GM21786 (cell line): ENCODE measurements around the gene SNX9.
A peak's percentile ranks its signal among the peaks of the same experiment; 100 is the strongest.
"Not testable (repeated sequence)": the region's sequence is repeated elsewhere in the genome, so short reads cannot be mapped to it uniquely, and the experiment has no call there.

ENCODE experiments used
- ATAC-seq: cut with Tn5 transposase; IDR thresholded peaks from one replicate; pipeline ENCODE4 v1.9.1; 2021; ENCODE audit not compliant: unreplicated experiment

The SNX9 gene

GRCh38 chr6:157823001-157823527 is at the start of gene SNX9:
Gene SNX9 (plus strand): TSS chr6:157823246. CDS start chr6:157823435, 189 bp downstream.
- ATAC-seq = peak; percentile 64

DNA sequence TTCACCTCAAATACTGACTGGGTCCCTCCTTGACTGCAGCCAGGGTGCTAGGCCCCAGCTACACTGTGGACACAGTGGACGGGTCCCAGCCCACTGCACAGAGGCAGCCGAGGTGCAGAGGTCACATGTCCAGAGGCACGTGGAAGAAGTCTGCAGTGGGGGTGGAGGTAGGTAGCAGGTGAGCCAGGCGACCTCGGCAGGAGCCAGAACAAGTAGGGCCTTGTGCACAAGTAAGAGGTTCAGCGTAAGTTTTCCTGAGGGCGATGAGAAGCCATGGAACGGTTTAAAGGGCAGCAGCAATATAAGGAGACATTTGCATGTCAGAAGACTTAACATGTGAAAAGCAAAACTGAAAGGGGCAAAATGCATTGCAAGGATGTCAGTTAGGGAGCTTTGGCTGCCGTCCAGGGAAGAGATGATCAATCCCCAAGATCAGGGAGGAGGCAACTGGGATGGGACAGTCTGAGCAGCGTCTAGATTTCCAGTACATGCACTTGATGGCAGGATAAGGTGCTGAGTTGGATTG is 49.7 kb upstream of the SNX9 start:
- ATAC-seq = no peak

DNA sequence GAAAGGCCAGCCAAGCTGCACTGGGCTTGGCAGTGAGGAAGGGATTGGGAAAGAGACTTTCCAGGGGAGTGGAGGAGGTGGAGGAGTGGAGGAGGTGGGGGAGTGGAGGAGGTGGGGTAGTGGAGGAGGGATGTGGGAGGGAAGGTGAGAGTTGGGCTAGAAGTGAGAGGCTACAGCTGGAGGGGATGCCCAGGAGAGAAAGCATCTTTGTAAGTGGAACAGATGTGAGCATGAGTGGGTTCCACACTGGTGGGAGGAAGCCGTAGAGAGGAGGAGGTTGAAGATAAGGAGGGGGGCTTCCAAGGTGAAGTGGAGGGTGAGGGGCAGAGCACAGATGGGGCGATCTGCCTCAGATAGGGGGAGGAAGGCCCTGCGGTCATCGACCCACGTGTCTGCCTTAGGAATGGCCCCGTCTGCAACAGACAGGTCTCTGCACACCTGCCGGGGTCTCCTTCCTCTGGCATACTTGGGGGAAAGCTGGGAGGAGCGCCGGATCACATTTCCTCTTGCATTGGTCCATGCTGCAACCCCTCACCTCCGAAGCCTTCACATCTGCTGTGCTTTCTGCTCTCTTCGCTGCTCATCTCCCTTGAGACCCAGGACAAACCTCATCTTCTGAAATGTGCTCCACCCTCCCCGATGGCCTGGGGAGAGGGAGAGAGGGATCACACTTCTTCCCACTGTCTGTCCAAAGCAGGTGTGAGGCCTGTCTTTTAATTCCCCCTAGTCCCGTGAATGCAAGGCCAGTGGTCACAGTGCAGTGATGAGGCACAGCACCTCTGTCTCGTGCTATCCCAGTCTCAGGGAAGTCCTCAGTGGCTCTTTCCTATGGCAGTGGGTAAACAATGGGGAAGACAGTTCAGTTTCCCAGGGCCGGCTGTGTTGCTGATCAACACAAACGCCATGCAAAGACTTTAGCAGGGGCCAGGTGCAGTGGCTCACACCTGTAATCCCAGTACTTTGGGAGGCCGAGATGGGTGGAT is 48.6 kb upstream of the SNX9 start:
- ATAC-seq = no peak

- ATAC-seq = no peak
Measured at GRCh38 chr6:157775376-157775775, 47.7 kb upstream of the SNX9 start.

- no peak for ATAC-seq
Measured at GRCh38 chr6:157777344-157777743, 45.7 kb upstream of the SNX9 start.

DNA sequence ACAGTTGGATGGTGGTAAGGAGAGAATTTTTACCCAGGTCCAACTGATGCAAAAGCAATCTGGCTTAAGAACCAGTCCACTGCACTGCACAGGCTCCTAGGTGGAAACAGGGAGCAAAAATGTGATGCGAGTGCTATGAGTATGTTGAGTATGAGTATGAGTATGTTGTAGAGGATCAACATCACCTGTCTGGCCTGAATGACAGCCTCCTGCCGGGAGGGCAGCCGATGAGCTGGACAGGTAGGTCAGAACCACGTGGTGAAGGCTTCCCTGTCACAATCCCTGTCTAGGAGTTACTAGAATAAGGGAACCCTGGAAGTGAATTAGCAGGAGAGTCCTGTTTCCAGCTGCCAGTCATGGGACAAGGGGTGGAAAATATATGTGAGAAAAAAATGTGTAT is 44.3 kb upstream of the SNX9 start:
- no peak for ATAC-seq

DNA sequence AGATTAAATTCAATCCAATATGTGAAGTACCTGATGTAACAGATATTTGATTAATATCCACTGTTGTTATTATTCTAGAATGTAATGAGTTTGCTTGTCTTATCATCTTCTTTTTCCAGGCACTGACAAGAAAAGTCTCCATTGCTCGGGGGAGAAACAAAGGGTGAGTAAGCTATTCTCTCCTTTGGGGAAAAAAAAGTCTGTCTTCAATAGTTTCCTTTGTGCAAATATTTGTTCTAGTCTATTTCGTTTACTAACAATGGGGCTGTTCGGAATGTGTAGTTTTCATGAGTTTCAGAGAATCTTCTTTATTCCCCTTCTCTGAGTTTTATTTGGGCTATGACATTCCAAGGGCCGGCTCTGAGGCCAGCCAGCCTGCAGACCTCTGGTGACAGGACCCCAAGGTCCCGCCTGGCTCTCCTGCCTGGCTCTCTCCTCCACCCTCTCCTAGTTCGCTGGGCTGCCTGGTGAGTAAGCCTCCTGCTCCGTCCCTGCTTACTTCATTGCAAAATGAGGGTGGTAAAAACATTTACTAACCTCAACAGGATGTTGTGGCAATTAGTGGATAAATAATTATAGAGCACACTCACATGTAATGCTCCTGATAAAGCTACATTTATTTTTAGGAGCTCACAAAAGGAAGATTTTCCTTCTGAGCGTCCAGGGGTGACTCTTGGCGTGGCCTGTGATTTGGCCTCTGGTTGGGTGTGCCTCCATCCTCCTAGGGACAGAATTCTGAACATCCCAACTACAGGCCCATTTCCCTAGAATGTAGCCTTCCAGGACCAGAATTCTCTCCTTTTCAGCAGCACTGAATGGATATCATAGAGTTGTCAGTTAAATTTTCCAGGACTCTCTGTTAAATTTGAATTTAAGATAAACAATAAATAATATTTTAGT is 43.1 kb upstream of the SNX9 start:
- no peak for ATAC-seq

GRCh38 chr6:157785636-157786035 is 37.4 kb upstream of the SNX9 start:
- no peak for ATAC-seq

- no peak for ATAC-seq
Measured at GRCh38 chr6:157786221-157786620, 36.8 kb upstream of the SNX9 start.

DNA sequence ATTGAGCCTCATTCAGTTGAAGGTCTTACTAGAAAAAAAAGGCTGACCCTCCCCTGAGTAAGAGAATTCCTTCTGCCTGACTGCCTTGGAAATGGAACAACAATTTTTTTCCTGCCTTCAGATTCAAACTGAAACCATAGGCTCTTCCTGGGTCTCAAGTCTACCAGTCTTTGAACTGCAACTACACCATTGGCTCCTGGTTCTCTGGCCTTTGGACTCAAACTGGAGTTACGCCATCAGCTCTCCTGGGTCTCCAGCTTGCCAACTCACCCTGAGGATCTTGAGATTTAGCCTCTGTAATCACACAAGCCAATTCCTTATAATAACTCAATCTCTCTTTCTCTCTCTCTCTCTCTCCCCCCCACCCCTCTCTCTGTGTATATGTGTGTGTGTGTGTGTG is 36.0 kb upstream of the SNX9 start:
- no peak for ATAC-seq

DNA sequence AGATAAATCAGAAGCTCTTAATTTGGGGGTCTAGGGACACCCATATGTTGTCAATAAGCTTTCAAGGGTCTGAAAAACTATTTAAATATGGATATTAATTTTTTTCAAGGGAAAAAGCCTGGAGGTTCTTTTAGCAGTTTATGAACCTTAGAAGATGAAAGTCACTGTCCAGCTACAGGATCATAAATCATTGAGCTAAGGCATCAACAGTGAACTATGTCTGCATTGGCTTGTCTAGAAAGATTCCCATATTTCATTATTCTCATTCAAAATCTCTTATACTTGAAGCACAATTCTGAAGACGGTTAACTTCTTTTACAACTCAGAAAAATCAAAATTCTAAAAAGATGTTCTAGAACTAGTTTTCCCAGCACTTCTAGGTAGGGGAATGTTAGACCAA is 34.9 kb upstream of the SNX9 start:
- no peak for ATAC-seq

DNA sequence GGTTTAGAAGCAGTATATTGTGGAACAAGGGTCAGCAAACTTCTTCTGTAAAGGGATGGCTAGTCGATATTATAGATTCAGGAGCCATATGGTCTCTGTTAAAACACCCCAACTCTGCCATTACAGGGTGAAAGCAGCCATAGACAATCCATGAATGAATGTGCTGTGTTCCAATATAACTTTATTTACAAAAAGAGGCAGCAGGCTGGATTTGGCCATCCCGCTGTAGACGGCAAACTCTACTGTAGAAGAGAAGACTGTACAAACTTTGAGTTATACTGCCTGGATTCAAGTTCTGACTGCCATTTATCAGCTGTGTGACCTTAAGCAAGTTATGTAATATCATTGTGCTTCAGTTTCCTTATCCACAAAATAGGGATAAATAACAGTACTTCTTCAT is 33.7 kb upstream of the SNX9 start:
- ATAC-seq = no peak

DNA sequence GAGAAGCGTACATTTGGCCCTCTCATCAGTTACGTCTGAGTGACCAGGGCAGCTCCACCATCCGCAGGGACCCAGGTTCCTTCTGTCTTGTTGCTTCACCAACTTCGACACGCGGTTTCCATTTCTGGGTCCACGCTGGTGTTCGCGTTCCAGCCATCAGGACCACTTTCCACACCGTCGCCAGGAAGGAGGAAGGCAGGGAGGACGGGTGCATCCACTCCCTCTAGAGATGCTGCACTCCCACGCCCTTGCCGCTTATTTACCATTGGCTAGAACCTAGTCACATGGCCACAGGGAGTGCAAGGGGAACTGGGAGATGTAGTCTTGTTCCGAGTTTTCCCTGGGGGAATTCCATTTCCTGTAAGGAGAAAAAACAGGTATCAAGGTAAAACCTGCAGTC is 33.2 kb upstream of the SNX9 start:
- no peak for ATAC-seq

GRCh38 chr6:157790548-157791160 is 32.4 kb upstream of the SNX9 start:
- ATAC-seq = no peak

- no peak for ATAC-seq
Measured at GRCh38 chr6:157791450-157791849, 31.6 kb upstream of the SNX9 start.

DNA sequence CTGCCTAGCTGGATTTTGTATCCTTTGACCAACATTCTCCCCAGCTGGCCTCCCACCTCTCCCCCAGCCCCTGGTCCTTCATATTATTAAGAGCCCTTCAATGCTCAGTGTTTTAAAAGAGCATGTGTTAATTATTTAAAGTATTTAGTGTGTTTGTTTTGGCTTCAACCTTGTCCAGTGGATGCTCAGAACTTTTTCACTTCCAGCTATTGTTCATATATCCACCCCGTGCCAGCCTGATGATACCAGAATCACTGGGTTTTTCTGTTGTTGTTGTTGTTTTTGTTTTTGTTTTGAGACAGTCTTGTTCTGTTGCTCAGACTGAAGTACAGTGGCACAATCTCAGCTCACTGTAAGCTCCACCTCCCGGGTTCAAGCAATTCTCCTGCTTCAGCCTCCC is 30.4 kb upstream of the SNX9 start:
- no peak for ATAC-seq

- ATAC-seq = not testable (repeated sequence)
Measured at GRCh38 chr6:157794012-157794411, 29.0 kb upstream of the SNX9 start.

- ATAC-seq = no peak
Measured at GRCh38 chr6:157795841-157796240, 27.2 kb upstream of the SNX9 start.

DNA sequence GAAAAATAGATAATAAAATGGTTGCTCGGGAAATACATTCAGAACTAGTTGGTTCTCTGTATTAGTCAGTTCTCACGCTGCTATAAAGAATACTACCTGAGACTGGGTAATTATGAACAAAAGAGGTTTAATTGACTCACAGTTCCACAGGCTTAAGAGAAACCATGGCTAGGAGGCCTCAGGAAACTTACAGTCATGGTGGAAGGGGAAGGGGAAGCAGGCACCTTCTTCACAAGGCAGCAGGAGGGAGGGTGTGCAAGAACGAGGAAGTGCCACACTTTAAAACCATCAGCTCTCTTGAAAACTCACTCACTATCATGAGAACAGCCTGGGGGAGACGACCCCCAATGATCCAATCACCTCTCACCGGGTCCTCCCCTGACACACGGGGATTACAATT is 24.2 kb upstream of the SNX9 start:
- ATAC-seq = no peak

DNA sequence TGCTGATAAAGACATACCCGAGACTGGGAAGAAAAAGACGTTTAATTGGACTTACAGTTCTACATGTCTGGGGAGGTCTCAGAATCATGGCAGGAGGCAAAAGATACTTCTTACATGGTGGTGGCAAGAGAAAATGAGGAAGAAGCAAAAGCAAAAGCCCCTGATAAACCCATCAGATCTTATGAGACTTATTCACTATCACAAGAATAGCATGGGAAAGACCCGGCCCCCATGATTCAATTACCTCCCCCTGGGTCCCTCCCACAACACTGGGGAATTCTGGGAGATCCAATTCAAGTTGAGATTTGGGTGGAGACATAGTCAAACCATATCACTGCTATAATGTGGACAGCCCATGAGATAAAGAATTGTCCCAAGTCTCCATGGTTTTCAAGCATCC is 23.5 kb upstream of the SNX9 start:
- not testable (repeated sequence) for ATAC-seq
